ENCODE results near the gene KCTD12. TPM values are rescaled to one million over a fixed set of nuclear protein-coding genes. Genes with fewer than 3 reads are reported as not detected.

The KCTD12 gene
- total and polyA plus RNA-seq, 2 donors (not counting 3 experiments of a cell fraction or from before 2014, with no cell fraction given), result 95.9 to 116 TPM

GRCh38 chr13:76836311-76836710, 49.9 kb downstream of the KCTD12 start:
- H3K4me3 ChIP-seq (replicated peaks in 1 of 3; ENCODE audit: insufficient read depth in 1 of 3, low read depth in 1 of 3, low read length in 3 of 3), result no peak overlapping the region
- dilution Hi-C loops (cut with MboI; ENCODE audit: extremely low pct_ligation_motif_present, low sequenced_read_pairs), result no loop called here
- DNase-seq (ENCODE audit: low read depth, low spot score) (no peak), FAIRE-seq (no peak)
- H3K27me3 ChIP-seq (ENCODE audit: control insufficient read depth in 2 of 2, insufficient read depth in 2 of 2, low read length in 2 of 2), result no peaks in the 10 kb centered on the region
- H3K9me1 ChIP-seq (replicated peaks; ENCODE audit: control insufficient read depth, extremely low read depth, insufficient read depth, low read length), result no peaks in the 10 kb centered on the region
- intact Hi-C loops (cut with micrococcal nuclease), result no loop called here
- ChIA-PET POLR2A (no interaction called here), CTCF (interaction anchor here (1.2 to 2.4 kb wide), 2 partner anchors 48 to 51 kb away, joined by 3 to 8 read pairs; no protein-coding TSS in a partner anchor)
- no peak overlapping the region for H3K4me2 ChIP-seq (ENCODE audit: insufficient read depth, low read length)
- no peaks in the 10 kb centered on the region for H3K79me2 ChIP-seq (ENCODE audit: control insufficient read depth, insufficient read depth, low read length)
- H2AFZ ChIP-seq (ENCODE audit: low read depth, low read length), result peak overlapping the region; percentile 58
- H3K36me3 ChIP-seq (ENCODE audit: control insufficient read depth in 2 of 2, extremely low read depth in 1 of 2, insufficient read depth in 2 of 2, low read length in 2 of 2), result no peaks in the 10 kb centered on the region
- H3K4me1 ChIP-seq (ENCODE audit: control insufficient read depth, extremely low read depth, insufficient read depth, low read length), result no peaks in the 10 kb centered on the region
- no peaks in the 10 kb centered on the region for H3K9me3 ChIP-seq (replicated peaks; ENCODE audit: control insufficient read depth, insufficient read depth, low read length)
- TF ChIP-seq MYC (IDR thresholded peaks at IDR 0.05; ENCODE audit: low read depth, low read length) (no peak), CTCF (IDR thresholded peaks at IDR 0.05; ENCODE audit: extremely low read depth in 1 of 2, insufficient read depth in 1 of 2, low read depth in 1 of 2, low read length in 2 of 2) (no peak), MAX (IDR thresholded peaks at IDR 0.05; ENCODE audit: insufficient read depth, insufficient read length) (no peak), JUN (IDR thresholded peaks at IDR 0.05; ENCODE audit: borderline replicate concordance, insufficient read depth, insufficient read length, low read depth) (no peak), FOS (IDR thresholded peaks at IDR 0.05; ENCODE audit: borderline replicate concordance, insufficient read depth, low read length) (no peak), GATA2 (IDR thresholded peaks at IDR 0.05; ENCODE audit: insufficient read depth, insufficient read length, low read depth, low read length) (no peak), POLR2AphosphoS5 (IDR thresholded peaks at IDR 0.05; ENCODE audit: insufficient read depth, low read depth, low read length) (no peak), POLR2A (IDR thresholded peaks at IDR 0.05; ENCODE audit: low read depth, low read length) (no peak), EZH2 (IDR thresholded peaks at IDR 0.05; ENCODE audit: borderline replicate concordance, low read depth, low read length, severe bottlenecking) (no peak)
- no TSS peak for BruUV-seq (replicated peaks)
- no peak overlapping the region for H3K9ac ChIP-seq (replicated peaks; ENCODE audit: extremely low read depth, insufficient read depth, low read length)
- H4K20me1 ChIP-seq (replicated peaks; ENCODE audit: control insufficient read depth, extremely low read depth, insufficient read depth, low read length), result no peaks in the 10 kb centered on the region
- no peak overlapping the region for H3K27ac ChIP-seq (ENCODE audit: insufficient read depth, low read depth, low read length)

All from endothelial cell of umbilical vein (primary cell).